Cardiac fibroblast (primary cell): ENCODE results near the gene PIH1D2.
A peak's percentile ranks its signal among the peaks of the same experiment; 100 is the strongest.
"Not testable (repeated sequence)": the region's sequence is repeated elsewhere in the genome, so short reads cannot be mapped to it uniquely, and the experiment has no call there.

Source experiments
- DNase-seq, 2 donors: peaks; one replicate each; pipeline versions ENCODE4 v3.0.0 to v3.0.0-alpha.2; 2010; ENCODE audit warnings: low read depth in 2 of 2
- H3K4me3 ChIP-seq, 2 donors: replicated peaks in 1 of 2; 1 replicate in 1 of 2; 2 replicates in 1 of 2; pipeline ENCODE4 v1.5.1; 2011; ENCODE audit warnings: low read depth in 2 of 2, low read length in 2 of 2, mild to moderate bottlenecking in 2 of 2, moderate library complexity in 1 of 2
- CTCF ChIP-seq: IDR thresholded peaks from one replicate; pipeline ENCODE4 v1.5.1; 2011; ENCODE audit warnings: low read depth, mild to moderate bottlenecking, low read length, inconsistent platforms

Gene PIH1D2

GRCh38 chr11:112113539-112114457 is 40.0 kb upstream of the PIH1D2 start:
- TF ChIP-seq CTCF = peak; percentile 65
- DNase-seq = peak; percentile 77 to 79
- no peak overlapping the region for H3K4me3 ChIP-seq

GRCh38 chr11:112106070-112106469 is 32.3 kb upstream of the PIH1D2 start:
- no peak overlapping the region for H3K4me3 ChIP-seq
- TF ChIP-seq CTCF = no peak
- no peak for DNase-seq

- no peak for DNase-seq
- H3K4me3 ChIP-seq = no peak overlapping the region
- TF ChIP-seq CTCF = no peak
Observed at GRCh38 chr11:112103446-112103845, 29.6 kb upstream of the PIH1D2 start.

- DNase-seq = peak; percentile 4 to 19
- TF ChIP-seq CTCF = no peak
- no peak overlapping the region for H3K4me3 ChIP-seq
Observed at GRCh38 chr11:112100462-112100861, 26.6 kb upstream of the PIH1D2 start.

- no peak for TF ChIP-seq CTCF
Observed at GRCh38 chr11:112097734-112098528, 24.1 kb upstream of the PIH1D2 start.

GRCh38 chr11:112096194-112096593 is 22.4 kb upstream of the PIH1D2 start:
- DNase-seq = no peak
- TF ChIP-seq CTCF = no peak
- no peak overlapping the region for H3K4me3 ChIP-seq

More at GRCh38 chr11:112097734-112098528, 24.1 kb upstream of the PIH1D2 start:
- no peak for DNase-seq
- H3K4me3 ChIP-seq = no peak overlapping the region

GRCh38 chr11:112095302-112095701 is 21.5 kb upstream of the PIH1D2 start:
- not testable (repeated sequence) for DNase-seq, H3K4me3 ChIP-seq
